AG20443 (cell line): ENCODE data around the gene MRPS7.
"Not testable (repeated sequence)": the region's sequence is repeated elsewhere in the genome, so short reads cannot be mapped to it uniquely, and the experiment has no call there.

Source experiments
- DNase-seq: peaks from one replicate; pipeline ENCODE4 v3.0.0; 2012; ENCODE audit warnings: low spot score, mixed read lengths

The MRPS7 gene

DNA sequence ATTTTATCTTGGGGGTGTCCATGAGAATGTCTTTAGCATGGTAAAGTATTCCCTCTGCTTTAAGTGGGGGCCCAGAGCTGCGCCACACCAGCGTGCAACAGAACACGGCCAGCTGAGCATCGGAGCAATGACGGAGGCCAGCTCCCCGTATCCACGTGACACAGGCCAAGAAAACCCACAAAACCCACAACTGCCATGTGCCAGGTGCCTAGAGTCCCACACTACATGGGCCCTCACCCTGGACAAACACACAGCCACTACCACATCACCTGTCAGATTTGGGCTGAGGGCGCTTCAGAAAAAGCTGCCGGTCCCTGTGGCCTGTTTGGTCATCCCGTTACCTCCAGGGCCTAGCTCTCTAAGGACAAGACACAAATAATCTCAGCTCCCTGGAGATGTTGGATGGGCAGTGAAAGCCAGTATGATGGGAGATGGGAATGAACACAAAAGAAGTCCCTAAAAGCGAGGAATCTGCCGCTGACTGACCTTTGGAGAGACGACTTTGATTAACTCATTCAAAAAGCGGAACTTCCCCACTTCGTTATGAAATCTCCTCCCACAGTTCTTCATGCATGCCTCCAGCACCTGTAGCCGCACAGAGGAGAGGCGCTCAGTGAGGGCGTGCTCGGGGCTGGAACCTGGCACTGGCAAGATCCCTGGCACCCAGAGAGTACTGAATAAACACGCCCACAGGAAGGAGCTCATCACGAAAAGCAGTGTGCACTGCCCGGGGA is 17.4 kb upstream of the MRPS7 start:
- no peak for DNase-seq

DNA sequence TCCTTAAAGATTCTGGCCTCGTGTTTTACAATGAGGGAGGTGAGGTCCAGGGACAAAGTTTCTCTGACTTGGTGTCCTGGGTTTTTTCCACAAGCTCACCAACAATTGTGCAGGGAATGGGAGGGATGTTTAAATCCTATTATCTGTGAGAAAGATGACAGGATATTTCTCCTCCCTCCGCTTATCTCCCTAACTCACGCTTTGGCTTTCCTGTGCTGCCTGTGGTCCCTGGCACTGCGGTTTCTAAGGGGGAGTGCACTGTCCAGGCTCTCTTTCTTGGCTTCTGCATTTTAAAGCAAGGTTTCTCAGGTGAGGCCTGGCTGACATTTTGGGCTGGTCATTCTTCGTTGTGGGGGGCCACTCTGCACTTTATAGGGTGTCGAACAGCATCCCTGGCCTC is 16.7 kb upstream of the MRPS7 start:
- DNase-seq: no peak

DNA sequence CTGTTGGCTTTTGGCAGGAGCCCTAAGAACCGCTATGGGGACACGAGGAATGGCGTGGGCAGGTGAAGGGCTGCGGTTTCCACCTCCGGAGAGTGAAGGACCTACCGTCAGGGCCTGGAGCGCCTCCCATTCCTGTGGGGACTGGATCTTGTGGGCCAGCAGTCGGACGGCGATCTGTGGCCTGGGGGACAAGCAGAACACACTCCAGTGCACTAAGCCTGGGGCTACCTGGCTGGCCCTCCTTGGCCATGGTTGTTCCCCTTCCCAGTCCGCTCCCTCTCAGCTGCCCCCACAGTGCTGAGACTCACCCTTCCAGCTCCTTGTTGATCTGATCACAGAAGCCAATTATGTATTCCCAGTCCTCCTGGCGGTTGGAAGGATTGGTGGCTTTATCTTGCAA is 15.3 kb upstream of the MRPS7 start:
- no peak for DNase-seq

DNA sequence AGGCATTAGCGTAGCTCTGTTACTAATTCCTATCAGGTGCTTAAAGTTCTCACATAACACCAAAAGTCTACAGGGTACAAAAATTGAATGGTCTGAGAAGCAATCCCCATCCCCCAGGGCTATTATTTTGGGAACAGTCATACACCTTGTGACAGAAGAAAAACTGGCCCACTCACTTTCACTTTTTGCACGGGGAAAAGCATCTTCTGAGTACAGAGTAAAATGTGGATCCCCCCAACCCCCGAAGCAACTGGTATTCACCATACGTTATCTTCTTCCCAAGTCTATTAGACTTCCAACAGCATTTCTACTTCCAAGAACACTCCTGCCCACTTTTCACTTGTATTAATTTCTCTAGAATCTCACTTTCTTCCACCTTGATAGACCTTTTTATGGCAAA is 12.1 kb upstream of the MRPS7 start:
- no peak for DNase-seq

DNA sequence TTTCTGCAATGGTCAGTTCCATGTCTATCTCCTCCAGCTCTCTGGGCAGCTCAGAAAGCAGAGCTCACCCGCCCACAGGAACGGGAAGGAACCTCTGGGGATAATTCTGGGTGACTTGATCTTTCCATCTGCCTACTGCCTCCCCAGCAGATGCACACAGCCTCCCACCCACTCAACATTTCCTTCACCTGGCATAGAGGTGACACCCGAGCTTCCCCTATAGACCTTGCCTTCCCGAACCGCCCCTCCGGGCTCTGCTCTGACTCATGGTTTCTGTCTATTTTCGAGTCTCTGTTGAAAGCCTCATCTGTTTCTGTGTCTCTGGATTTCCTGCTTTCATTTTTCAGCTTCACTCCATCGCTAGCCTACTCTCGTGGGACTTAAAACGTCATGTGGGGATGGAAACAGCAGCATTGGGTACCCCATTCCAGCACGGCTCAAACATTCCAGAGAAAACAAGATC is 11.6 kb upstream of the MRPS7 start:
- DNase-seq: peak; percentile 69

DNA sequence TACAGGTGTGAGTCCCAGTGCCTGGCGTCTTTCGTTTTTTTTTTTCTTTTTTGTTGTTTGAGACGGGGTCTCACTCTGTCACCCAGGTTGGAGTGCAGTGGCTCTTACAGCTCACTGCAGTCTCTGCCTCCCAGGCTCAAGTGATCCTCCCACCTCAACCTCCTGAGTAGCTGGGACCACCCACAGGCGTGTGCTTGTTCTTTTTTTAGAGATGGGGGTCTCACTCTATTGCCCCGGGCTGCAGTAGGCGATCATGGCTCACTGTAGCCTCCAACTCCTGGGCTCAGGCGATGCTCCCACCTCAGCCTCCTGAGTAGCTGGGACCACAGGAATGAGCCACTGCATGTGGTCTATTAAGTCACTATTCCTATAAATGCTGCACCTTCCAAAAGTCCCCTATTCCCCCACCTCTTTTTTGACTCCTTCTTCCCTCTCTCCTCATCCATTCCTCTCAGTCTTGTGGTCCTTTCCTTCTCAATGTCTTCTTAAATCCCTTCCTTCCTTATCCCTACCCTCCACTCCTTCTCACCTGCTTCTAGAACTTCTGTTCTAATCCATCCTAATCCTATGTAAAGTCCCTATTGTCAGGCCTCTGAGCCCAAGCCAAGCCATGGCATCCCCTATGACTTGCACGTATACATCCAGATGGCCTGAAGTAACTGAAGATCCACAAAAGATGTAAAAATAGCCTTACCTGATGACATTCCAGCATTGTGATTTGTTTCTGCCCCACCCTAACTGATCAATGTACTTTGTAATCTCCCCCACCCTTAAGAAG is 9.5 kb upstream of the MRPS7 start:
- no peak for DNase-seq

DNA sequence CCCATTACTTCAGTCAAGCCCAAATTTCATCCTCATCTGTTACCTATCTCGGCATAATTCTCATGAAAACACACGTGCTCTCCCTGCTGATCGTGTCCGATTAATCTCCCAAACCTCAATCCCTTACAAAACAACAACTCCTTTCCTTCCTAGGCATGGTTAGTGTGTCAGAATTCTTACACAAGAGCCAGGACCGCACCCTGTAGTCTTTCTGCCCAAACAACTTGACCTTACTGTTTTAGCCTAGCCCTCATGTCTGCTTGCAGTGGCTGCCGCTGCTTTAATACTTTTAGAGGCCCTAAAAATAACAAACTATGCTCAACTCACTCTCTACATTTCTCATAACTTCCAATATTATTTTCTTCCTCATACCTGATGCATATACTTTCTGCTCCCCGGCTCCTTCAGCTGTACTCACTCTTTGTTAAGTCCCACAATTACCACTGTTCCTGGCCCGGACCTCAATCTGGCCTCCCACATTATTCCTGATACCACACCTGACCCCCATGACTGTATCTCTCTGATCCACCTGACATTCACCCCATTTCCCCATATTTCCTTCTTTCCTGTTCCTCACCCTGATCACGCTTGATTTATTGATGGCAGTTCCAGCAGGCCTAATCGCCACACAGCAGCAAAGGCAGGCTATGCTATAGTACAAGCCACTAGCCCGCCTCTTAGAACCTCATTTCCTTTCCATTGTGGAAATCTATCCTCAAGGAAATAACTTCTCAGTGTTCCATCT is 5.6 kb upstream of the MRPS7 start:
- not testable (repeated sequence) for DNase-seq

DNA sequence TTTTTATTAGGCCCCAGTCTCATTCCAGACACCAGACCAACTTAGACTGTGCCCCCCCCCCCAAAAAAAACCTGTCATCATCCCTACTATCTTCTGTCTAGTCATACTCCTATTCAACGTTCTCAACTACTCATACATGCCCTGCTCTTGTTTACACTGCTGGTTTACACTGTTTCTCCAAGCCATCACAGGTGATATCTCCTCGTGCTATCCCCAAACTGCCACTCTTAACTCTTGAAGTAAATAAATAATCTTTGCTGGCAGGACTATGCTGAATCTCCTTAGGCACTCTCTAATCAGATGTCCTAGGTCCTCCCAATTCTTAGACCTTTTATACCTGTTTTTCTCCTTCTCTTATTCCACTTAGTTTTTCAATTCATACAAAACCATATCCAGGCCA is 4.5 kb upstream of the MRPS7 start:
- not testable (repeated sequence) for DNase-seq

DNA sequence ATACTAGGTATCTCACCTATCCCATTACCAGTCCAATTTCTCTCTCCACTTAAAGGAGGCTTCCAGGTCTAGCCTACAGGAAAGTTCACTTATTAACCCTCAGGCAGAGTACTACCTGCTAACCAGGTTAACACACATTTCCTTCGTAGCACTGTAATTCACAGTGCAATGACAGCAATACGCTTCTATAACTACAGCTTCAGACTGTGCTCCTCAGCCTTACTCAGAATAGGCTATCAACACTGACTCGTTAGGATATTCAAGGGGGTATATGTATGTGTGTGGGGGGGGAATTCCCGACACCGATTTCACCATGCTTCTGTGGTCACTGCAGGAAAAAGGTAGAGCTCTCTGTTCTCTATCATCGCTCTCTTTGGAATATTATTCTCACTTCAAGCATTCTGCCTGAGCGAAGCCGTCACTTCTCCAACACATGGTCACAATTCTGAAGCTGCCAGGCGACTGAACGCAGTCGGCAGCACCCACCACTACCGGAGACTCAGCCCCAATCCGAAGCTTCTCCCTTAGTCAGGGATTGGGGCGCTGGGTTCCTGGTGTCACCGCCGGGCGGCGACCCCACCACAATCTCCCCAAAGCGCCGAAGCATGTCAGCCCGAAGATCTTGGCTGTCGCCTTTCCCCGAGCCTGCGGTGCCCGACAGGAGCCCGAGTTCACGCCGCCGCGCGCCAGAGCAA is 891 bp upstream of the MRPS7 start:
- no peak for DNase-seq

DNA sequence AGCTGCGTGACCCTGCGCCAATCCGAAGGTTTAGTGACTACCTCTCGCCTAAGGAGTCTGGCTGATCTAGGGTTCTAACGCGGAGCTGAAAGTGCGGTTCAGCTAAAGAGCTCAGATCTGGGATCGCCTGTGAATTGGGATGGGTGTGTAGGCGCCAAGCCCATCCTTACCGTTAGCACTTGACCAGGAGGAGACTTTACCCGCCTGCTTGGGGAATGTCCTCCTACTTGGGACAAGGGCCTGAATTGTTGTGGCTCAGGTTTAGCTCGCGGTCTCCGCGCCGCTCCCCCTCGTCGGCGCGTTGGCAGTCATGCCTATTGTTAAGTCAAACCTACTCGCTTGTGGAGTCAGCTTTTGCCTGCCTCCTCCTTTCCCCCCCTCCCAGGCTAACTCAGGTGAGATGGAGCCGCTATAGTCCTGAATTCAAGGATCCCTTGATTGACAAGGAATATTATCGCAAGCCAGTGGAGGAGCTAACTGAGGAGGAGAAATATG is 480 bp downstream of the MRPS7 start:
- no peak for DNase-seq

DNA sequence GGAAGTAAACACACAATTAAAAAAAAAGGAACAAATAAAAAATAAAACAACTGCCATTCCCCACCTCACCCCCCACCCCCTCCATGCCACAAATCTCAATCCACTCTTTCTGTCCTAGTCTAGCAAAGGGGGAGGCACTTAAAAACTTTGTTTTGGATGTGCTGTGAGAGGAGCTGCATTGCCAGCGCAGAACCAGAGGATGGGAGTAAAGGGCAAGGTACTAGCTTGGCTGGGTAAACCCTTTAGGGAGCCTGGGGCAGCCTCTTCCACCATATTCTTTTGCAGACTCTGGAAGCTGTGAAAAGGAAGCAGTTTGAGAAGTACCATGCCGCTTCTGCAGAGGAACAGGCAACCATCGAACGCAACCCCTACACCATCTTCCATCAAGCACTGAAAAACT is 1.4 kb downstream of the MRPS7 start:
- no peak for DNase-seq

DNA sequence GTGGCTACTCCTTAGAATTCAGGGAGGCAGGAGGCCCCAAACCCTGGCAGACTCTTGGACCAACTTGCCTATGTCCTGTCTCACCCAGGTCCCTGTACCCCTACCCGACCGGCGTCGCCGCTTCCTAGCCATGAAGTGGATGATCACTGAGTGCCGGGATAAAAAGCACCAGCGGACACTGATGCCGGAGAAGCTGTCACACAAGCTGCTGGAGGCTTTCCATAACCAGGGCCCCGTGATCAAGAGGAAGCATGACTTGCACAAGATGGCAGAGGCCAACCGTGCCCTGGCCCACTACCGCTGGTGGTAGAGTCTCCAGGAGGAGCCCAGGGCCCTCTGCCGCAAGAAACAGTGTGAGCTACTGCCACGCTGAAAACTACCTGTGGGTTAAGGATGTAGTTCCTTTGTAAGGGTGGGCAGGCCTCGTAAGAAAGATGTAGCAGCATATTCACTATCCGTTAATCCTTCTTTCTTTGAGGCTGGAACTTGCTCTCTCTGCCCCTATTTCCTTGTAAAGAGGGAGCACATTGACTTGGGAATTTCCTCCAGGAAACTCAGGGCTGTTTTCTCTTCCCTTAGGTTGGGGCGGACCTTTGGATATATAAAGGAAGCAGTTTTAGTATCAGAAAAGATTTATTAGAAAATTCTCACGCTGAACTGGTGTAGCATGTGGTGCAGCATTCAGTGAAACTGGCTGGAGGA is 4.1 kb downstream of the MRPS7 start:
- no peak for DNase-seq

DNA sequence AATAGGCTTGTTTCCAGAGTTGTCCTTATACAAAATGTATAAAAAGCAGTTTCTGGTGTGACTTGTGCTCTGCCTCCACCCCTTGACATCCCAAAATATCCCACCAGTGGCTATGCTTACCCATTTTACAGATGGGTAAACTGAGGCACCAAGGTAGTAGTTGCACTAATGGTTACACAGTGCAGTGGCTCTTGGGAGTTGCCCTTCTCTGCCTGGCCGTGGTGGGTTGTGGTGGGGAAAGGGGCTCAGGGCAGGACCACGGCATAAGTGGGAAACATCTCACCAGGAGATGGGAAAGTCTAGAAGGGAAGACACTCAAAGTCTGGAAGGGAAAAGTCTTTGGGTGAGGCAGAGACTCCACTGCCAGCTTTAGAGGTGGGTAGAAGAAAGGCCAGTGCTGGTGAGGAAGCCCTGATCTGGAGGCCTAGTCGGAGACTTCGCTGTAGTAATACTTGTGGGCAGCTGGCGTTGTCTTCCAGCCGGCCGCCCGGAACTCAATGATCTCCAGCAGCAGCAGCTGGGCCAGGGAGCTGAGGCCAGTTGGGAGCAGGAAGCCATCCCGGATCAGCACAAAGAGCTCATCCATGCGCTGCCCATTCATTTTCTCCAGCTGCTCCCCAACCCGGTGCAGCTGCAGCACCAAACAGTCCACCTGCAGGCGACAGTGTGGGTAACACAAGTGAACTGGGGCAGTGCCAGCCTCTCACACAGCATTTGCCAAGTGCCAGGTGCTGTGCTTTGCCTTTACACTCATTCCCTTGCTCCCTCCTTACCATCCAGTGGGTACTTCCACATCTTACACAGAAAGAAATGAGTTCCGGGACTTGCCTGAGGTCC is 4.9 kb downstream of the MRPS7 start:
- DNase-seq: no peak

DNA sequence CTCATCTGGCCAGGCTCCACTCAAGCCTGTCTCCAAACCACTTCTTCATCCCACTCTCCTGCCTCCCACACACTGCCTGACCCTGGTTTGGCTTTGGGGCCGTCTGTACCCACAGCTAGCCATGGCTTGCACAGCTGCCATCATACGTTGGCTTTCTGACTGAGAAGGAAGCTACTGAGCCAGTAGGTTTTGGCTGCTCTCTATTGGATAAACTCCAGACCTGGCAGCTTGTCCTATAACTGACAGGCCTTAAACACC is 5.4 kb downstream of the MRPS7 start:
- DNase-seq: no peak

DNA sequence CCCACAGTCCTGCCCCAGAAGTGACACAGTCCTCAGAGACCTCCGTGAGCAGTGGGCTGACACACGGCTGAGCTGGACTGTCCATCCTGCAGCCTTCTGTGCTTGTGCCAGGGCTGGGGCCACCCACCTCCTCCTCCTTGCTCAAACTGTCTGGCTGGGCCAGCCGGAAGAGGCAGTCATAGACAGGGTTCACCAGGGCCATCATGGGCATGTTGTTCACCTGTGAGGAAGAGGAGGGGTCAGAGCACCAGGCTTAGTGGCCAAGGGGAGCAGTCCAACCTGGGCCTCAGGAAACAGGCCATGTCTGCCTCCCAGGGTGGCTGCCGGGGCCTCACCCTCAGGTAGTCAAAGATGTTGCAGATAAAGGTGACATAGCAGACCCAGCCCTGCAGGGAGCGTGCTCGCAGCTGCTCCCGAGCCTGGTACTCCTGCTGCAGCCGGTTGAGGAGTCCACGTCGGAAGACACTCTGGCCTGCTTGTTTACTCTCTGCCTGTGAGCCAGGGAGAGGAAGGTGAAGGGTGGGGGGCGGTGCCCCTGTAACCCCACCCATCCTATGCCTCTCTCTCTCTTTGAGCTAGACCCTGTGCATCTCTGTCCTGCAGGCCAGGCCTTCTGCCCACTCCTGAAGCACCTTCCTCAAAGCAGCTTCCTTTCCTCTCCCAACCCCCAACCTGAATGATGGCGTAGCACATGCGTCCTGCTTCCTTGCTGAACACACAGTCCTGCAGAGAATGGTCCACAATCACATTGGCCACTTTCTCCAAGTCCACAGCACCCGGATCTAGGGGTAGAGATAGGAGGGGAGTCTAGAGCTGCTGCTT is 5.9 kb downstream of the MRPS7 start:
- no peak for DNase-seq

DNA sequence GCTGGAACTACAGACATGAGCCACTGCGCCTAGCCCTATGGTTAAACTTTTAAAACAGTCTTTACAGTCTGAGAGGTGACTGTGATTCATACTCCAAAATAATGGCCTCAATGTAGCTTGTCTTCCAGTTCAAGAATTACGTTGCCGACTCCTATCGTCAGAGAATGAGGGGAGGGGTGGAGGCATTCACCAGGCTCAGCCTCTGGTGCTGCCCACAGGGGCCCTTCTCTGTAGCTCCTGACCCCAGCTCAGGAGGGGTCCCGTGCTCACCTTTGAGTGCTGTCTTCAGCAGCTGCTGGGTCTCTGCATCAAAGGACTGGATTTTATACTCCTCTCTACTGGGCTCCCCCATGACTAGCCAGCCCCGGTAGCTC is 8.2 kb downstream of the MRPS7 start:
- DNase-seq: no peak

DNA sequence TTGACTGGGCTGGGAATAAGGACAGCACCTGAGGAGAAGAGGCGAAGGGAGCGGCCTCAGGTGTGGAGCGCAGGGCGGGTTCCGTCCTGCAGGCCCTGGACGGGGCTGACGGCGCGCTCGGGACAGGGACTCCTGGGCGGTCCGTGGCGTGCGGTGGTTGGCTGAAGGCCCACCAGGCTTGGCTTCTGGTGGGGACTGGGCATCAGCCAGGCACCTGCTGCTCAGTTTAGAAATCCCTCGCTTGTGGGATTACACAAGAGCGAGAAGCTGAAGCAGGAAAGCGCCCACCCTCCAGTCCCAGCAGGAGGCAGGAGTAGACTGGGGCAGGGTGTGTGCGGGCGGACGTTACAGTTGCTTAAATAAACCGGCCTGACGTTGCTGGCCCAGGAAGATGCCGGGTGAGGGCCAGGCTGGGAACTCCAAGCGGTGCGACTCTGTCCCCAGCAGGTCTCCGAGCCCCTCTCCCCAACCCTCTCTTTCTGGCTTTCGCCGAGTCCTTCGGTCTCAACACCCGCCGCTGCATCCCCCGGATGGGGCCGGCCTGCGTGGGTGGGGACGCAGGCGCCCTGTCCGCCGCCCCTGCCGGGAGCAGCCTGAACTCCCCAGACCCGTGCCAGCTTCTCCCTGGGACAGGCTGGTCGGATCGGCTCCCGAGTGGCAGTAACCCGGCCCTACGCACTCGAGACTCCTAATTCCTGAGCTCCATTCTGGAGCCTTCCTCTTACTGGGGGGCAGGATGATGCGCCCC is 8.7 kb downstream of the MRPS7 start:
- DNase-seq: peak; percentile 75

DNA sequence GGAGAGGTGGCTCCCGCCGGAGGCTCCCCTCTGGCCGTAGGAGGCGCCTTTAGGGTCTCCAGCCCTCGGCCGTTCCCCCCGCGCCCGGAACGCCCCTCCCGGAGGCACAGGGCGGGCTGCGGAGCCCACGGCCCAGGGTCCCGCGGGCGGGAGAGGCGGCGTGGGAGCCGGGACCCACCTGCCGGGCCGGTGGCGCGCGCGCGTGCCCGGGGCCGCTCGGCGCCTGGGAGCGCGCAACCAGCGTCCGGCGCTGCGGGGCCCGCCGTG is 9.2 kb downstream of the MRPS7 start, which contains the start of gene MIF4GD:
Gene MIF4GD, minus strand, starts transcription at position 266 of the 267 bp plus-strand sequence. CDS start 1,036 bp downstream, outside the sequence.
- DNase-seq: no peak

DNA sequence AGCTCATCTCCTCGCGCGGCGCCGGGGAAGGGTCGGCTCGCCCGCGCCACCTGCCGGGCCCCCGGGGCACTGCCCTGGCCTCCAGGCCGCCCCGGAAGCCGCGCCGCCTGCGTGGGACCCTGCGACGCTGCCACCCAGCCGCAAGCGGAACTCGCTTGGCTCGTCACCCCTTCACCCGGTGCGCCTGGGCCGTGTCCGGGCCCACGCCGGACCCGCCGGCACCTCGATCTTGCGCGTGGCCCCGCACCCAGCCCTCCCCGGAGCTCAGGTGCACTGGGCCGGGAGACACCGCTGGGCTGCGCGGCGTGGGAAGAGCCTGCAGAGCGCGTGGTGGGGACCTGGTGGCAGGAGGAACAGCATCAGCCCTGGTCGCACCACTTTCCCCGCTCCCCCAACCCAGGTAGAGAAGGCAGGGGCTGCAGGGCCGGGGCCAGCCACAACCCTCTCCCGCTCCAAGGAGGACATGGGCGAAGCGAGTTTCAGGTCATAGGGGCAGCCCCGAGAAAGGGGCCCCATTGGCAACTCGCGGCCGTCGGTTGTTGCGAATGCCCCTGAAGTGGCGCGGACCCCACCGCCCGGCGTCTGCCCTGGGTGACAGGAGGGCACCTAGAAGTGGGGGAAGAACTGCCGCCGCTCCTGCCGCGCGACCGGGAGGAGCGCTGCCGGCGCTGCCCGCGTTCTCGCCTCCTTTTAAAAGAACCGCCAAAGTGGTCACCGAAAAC is 9.7 kb downstream of the MRPS7 start:
- DNase-seq: peak; percentile 96
